HG03571 (cell line): Measurements from ENCODE around the gene RAB14.
"Not testable (repeated sequence)": the region's sequence is repeated elsewhere in the genome, so short reads cannot be mapped to it uniquely, and the experiment has no call there.

ENCODE experiments used
- ATAC-seq: cut with Tn5 transposase; IDR thresholded peaks from one replicate; pipeline ENCODE4 v1.9.1; 2021; ENCODE audit not compliant: unreplicated experiment

RAB14 gene

DNA sequence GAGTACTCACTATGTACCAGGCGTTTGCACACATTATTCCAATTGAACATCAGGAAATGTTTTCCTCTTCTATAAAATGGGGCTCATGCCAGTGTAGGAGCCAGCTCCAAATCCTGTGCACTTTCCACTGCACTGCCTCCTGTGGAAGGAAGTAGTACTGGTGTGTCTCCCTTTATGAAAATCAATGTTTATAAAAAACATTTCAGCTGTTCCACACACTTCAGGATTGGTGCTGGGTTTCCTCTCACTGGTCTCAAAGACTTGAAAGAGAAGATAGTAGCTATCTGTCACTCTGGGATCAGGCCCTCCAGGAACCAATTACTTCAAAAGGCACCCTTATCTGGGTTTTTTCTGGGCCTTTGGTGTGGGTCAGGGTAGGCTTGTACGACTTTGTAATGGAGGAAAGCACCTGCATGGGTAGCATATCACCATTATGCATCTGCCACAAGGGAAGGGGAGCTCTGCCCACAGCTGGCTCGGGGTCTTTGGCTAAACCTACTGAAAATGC, 32.5 kb downstream of the RAB14 start:
- ATAC-seq: no peak

DNA sequence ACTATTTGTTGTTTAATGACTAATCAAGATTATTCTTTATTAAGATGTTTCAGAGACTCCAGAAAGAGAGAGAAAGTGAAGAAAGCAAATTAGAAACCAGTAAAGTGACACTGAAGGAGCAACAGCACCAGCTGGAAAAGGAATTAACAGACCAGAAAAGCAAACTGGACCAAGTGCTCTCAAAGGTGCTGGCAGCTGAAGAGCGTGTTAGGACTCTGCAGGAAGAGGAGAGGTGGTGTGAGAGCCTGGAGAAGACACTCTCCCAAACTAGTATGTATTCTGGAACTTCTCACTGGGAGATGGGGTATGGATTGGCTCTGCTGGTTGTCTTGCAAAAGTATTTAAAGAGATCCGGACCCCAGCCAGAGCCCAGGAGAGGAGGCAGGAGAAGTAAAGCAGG, 33.6 kb downstream of the RAB14 start:
- no peak for ATAC-seq

DNA sequence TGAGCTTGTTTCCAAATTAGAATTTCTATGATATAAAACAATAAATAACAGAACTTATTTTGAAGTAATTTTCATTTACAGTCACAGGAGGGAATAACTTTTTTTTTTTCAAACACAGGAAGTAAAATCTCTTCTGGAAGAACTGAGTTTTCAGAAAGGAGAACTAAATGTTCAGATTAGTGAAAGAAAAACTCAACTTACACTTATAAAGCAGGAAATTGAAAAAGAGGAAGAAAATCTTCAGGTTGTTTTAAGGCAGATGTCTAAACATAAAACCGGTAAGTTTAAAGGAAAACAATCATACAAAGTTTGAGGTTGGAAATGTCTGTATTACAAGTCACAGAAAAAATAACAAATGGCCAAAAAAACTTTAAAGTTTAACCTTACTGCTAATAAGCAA, 41.6 kb downstream of the RAB14 start:
- no peak for ATAC-seq

DNA sequence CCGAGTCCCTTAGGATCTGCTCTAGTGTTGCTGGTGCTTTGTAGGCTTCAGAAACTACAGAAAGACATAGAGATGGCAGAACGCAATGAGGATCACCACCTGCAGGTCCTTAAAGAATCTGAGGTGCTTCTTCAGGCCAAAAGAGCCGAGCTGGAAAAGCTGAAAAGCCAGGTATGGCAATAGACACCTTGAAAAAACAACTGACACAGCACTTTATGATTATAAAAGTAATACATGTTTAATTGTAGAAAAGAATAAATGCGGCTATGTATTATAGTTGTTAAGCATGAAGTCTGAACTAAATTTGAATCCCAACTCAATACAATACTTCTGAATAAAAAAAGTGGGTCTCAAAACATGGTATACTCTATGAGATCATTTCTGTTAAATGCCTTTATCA, 43.7 kb downstream of the RAB14 start:
- ATAC-seq: no peak

DNA sequence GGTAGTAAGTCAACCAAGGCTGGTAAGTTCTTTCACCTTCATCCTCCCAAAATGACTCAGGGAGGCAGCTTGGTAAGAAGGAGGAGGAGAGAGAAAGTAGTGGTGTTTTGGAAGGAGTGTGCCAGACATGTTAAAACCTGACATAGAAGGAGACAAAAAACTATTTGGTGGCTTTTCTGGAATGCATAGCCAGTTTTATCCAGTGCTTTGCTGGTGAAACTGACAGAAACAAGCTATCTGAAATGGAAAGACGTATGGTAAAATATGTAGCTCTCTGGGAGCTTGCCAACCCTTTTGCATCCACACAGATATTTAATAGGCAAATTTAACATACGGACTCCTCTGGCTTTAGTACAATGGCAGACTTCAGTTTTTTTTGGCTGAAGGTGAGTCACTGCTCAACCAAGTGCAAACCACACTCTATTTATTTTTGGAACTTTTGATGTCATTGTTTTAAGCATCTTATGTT, 45.4 kb downstream of the RAB14 start:
- peak; percentile 79 for ATAC-seq

DNA sequence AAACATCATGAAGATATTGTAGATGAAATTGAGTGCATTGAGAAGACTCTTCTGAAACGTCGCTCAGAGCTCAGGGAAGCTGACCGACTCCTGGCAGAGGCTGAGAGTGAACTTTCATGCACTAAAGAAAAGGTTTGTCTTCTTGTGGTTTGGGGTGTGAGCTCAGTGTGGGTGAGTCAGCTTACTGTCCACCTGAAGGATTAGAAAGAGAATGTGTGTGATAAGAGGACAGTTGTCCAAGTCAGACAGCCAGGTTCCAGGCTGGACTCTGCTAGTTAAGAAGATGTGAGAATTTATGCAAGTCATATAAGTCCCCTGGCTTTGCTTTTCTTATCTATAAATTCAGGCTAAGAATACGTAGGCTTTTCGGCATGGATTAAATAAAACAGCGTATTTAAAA, 46.9 kb downstream of the RAB14 start:
- ATAC-seq: no peak

DNA sequence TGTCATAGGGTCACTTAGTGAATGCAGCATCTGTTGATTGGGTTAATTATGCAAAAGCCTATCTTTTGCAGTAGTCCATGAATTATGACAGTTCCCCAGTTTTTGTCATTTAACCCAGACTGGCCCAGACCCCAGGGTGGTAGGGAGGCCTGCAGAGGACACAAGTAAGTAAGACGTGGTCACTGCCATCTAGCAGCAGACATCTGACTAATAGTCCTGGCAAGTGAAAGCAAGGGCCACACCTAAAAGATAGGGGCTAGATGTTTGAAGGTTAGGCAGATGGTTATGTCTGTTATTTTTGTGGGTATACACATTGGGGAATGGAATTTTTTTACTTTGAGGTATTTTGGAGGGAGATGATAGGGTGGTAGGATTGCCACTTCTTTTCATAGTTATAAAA, 48.0 kb downstream of the RAB14 start:
- no peak for ATAC-seq

DNA sequence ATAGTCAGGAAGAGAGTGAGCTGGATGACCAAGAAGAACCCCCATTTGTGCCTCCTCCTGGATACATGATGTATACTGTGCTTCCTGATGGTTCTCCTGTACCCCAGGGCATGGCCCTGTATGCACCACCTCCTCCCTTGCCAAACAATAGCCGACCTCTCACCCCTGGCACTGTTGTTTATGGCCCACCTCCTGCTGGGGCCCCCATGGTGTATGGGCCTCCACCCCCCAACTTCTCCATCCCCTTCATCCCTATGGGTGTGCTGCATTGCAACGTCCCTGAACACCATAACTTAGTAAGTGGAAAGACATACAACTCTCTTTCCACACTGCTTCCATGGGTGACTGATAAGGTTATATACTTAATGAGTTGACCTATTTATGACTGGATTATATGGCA, 51.5 kb downstream of the RAB14 start:
- no peak for ATAC-seq

DNA sequence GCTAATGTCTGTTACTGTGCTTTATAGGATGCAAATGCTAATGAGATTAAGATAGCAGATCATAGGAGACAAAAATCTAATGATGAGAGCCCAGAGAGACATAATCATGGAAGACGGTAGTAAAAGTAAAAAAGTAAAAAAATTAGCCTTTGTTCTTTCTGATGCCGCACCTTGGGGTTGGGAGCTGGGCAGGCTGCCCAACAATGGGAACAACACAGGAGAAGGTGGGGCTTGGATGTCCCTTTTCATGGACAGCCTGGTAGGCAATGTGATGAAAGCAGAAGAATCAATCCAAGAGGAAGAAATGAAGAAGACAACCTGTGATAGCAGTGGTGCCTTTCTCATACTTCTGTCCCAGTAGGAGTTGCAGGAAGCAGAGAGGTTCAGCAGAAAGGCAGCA, 57.2 kb downstream of the RAB14 start:
- no peak for ATAC-seq

DNA sequence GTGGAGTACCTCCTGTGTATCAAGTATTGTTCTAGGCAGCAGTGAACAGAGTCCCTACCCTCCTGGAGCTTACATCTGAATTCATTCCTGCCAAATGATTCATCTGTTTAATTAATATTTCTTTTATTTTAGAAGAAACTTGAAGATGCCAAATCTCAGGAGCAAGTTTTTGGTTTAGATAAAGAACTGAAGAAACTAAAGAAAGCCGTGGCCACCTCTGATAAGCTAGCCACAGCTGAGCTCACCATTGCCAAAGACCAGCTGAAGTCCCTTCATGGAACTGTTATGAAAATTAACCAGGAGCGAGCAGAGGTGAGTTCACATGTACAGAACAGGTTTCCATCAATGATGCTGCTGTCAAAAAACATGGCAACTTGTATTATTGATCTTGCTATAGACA, 57.9 kb downstream of the RAB14 start:
- ATAC-seq: no peak

DNA sequence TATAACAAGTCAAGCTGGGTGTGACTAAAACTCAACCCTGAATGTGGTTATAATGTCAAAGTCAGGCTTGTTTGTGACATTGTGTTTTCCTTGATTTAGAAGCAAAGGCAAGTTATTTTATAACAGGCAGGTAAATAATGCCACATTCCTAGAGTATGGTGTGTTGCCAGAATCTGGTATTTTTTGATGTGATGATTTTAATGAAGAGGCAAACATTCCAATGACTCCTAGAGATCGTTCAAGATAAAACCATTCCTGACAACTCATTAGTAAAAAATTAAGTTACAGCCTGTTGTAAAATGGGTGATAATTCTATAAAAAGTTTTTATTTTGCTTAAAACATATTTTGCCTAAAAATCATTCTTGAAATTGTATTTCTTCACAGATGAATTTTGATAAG, 60.0 kb downstream of the RAB14 start:
- ATAC-seq: no peak

DNA sequence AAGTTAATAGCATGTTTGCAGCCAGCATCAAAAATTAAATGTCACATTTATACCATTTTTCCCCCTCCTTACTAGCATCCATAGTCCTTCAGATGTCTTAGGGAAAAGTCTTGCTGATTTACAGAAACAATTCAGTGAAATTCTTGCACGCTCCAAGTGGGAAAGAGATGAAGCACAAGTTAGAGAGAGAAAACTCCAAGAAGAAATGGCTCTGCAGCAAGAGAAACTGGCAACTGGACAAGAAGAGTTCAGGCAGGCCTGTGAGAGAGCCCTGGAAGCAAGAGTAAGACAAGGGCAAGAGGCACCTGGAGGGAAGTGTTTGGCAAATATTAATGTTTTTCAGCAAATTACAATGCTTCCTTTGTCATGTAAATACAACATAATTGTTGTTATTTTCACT, 60.4 kb downstream of the RAB14 start:
- no peak for ATAC-seq

DNA sequence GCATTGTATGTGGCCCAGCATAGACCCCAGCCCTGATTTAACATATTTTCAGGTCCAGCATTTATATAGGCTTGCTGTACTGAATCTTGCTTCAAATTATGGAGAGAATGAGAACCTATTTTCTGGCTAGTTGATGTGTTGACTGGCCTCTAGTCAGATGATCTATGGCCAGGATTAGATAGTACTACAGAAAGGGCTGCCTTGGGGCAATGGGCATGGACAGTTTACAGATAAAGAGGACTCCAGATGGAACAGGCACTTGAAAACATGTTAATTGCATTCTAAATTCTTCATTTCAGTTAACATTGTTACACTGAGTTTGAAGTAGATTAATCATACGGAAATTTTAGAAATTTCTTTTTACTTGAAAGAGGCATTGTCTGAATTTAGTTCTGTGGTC, 61.5 kb downstream of the RAB14 start:
- ATAC-seq: no peak

DNA sequence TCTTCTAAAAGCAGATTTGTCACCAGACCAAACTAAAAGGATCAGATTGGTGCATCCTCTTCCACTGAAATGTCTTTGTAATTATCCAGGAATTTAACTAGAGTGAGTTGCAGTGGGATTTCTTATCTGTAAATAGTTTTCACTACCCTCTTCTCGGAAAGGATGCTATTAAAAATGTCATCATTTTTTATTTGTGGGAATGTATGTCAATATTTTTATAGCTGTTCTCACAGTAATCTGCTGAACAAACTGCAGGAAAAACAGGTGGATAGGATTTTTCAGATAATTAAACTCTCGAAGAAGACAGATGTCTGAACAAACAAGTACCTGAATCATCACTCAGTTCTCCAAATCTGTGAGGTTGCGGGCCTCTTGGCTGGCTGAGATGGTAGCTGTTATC, 62.7 kb downstream of the RAB14 start:
- ATAC-seq: no peak

DNA sequence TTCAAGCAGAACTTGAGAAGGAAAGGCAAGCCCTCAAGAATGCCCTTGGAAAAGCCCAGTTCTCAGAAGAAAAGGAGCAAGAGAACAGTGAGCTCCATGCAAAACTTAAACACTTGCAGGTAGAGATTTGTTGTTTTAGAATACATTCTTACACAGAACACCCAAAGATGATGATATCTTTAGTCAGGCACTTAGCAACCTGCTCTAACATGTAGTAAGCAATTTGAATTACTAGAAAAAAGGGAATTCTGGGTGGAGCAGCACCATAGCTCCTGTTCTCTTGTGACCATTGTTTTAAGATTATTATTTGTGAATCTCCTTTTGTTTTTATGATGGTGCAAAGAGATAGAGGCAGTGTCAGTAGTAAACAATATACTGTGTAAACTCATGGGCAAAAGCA, 63.1 kb downstream of the RAB14 start:
- no peak for ATAC-seq

DNA sequence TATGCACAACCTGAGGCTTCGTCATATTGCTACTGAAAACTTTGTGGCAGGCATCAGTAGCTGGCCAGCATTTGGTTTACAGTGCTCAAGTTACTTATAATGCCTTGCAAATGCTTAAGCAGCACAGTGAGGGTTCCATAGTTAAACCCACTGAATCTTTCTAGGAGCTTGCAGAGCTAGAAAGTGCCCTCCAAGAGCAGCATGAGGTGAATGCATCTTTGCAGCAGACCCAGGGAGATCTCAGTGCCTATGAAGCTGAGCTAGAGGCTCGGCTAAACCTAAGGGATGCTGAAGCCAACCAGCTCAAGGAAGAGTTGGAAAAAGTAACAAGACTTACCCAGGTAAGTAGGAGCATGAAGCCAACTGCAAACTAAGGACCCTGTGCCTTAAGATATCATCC, 66.0 kb downstream of the RAB14 start:
- ATAC-seq: no peak

DNA sequence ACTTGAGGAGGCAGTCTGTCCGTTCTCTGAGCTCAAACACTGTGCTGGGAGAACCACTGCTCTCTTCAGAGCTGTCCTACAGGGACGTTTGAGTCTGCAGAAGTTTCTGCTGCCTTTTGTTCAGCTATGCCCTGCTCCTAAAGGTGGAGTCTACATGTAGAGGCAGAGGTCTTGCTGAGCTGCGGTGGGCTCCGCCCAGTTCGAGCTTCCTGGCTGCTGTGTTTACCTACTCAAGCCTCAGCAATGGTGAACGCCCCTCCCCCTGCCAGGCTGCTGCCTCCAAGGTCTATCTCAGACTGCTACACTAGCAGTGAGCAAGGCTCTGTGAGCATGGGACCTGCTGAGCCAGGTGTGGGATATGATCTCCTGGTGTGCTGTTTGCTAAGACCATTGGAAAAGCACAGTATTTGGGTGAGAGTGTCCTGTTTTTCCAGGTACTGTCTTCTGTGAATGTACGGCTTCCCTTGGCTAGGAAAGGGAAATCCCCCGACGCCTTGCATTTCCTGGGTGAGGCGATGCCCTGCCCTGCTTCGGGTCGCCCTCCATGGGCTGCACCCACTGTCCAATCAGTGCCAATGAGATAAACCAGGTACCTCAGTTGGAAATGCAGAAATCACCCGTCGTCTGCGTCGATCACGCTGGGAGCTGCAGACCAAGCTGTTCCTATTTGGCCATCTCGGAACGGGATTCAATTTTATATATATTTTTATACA, 68.4 kb downstream of the RAB14 start:
- no peak for ATAC-seq

DNA sequence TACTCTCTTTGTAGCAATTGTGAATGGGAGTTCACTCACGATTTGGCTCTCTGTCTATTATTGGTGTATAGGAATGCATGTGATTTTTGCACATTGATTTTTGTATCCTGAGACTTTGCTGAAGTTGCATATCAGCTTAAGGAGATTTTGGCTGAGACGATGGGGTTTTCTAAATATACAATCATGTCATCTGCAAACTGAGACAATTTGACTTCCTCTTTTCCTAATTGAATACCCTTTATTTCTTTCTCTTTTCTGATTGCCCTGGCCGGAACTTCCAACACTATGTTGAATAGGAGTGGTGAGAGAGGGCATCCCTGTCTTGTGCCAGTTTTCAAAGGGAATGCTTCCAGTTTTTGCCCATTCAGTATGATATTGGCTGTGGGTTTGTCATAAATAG, 72.3 kb downstream of the RAB14 start:
- ATAC-seq: not testable (repeated sequence)
